Colonic mucosa (tissue), 4 donors: ENCODE results near the gene LOXHD1. TPM values are rescaled to one million over a fixed set of nuclear protein-coding genes. Genes with fewer than 3 reads are reported as not detected.

Experiments
- DNase-seq: peaks from one replicate; pipeline ENCODE4 v3.0.0-alpha.2; 2020
- H3K27ac ChIP-seq: fragments of 200-600 bp; one replicate; pipeline ENCODE4 v1.8.0; 2021
- H3K27me3 ChIP-seq: fragments of 200-600 bp; one replicate; pipeline ENCODE4 v1.8.0; 2021
- H3K36me3 ChIP-seq: fragments of 200-600 bp; one replicate; pipeline ENCODE4 v1.8.0; 2021
- H3K4me1 ChIP-seq: fragments of 200-600 bp; one replicate; pipeline ENCODE4 v1.8.0; 2021; ENCODE audit warnings: mild to moderate bottlenecking
- H3K4me3 ChIP-seq: fragments of 200-600 bp; one replicate; pipeline ENCODE4 v1.8.0; 2021
- H3K9ac ChIP-seq, 2 donors: one replicate each; pipeline ENCODE4 v1.7.0; 2013; ENCODE audit warnings: control low read depth in 2 of 2, low read depth in 2 of 2, low read length in 2 of 2
- H3K9me3 ChIP-seq: fragments of 200-600 bp; one replicate; pipeline ENCODE4 v1.8.0; 2021
- intact Hi-C: fragments of 100-400 bp; cut with DNase I; formaldehyde crosslinking; loops from one replicate; pipeline ENCODE4 v1.14.1; 2022
- total RNA-seq, 2 donors: library from RNA; stranded (reverse); fragmentation: NEBNext Ultra II Directional in 1 of 2; extraction: Animal tissue kit (Norgen Biotek cat#: 25700) in 1 of 2; gene quantifications; one replicate each; pipeline ENCODE4 v1.2.1, GENCODE V29; 2021
- TF ChIP-seq, protein P1 (sequence below): fragments of 200-600 bp; IDR thresholded peaks from one replicate; pipeline ENCODE4 v1.8.0; 2022; ENCODE audit warnings: antibody characterized with exemption, mild to moderate bottlenecking
- donor health status: healthy.
- donor health status: DM: no; HTN: no; CAD: no.
- donor health status: DM: no; HTN: no; CAD: no.

The LOXHD1 gene
- total RNA-seq, 2 donors from 2014 or later = not detected

GRCh38 chr18:46577546-46577945, 79.5 kb downstream of the LOXHD1 start:
- H3K9me3 ChIP-seq = no peaks in the 10 kb centered on the region

GRCh38 chr18:46575851-46576250, 81.2 kb downstream of the LOXHD1 start:
- Histone ChIP-seq H3K27me3 (no peaks in the 10 kb centered on the region), H3K36me3 (no peaks in the 10 kb centered on the region), H3K9me3 (no peaks in the 10 kb centered on the region), H3K4me3 (no peak overlapping the region), H3K4me1 (no peaks in the 10 kb centered on the region), H3K27ac (no peak overlapping the region), H3K9ac (no peak overlapping the region)
- no peak for DNase-seq
- intact Hi-C loops = no loop called here
- TF ChIP-seq, protein P1, sequence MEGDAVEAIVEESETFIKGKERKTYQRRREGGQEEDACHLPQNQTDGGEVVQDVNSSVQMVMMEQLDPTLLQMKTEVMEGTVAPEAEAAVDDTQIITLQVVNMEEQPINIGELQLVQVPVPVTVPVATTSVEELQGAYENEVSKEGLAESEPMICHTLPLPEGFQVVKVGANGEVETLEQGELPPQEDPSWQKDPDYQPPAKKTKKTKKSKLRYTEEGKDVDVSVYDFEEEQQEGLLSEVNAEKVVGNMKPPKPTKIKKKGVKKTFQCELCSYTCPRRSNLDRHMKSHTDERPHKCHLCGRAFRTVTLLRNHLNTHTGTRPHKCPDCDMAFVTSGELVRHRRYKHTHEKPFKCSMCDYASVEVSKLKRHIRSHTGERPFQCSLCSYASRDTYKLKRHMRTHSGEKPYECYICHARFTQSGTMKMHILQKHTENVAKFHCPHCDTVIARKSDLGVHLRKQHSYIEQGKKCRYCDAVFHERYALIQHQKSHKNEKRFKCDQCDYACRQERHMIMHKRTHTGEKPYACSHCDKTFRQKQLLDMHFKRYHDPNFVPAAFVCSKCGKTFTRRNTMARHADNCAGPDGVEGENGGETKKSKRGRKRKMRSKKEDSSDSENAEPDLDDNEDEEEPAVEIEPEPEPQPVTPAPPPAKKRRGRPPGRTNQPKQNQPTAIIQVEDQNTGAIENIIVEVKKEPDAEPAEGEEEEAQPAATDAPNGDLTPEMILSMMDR = no peak

More at GRCh38 chr18:46577546-46577945, 79.5 kb downstream of the LOXHD1 start:
- Histone ChIP-seq H3K4me1 (no peaks in the 10 kb centered on the region), H3K9ac (no peak overlapping the region), H3K36me3 (no peaks in the 10 kb centered on the region), H3K4me3 (no peak overlapping the region), H3K27me3 (no peaks in the 10 kb centered on the region), H3K27ac (no peak overlapping the region)
- TF ChIP-seq, protein P1 = no peak
- intact Hi-C loops = no loop called here
- no peak for DNase-seq

GRCh38 chr18:46574743-46575115, 82.3 kb downstream of the LOXHD1 start:
- Histone ChIP-seq H3K9ac (no peak overlapping the region), H3K27me3 (no peaks in the 10 kb centered on the region), H3K9me3 (no peaks in the 10 kb centered on the region), H3K36me3 (no peaks in the 10 kb centered on the region), H3K4me1 (no peaks in the 10 kb centered on the region), H3K27ac (no peak overlapping the region), H3K4me3 (no peak overlapping the region)
- intact Hi-C loops = no loop called here
- TF ChIP-seq, protein P1 = no peak
- no peak for DNase-seq

- Histone ChIP-seq H3K36me3 (no peaks in the 10 kb centered on the region), H3K9me3 (no peaks in the 10 kb centered on the region), H3K27ac (no peak overlapping the region), H3K9ac (no peak overlapping the region), H3K4me3 (no peak overlapping the region), H3K27me3 (no peaks in the 10 kb centered on the region), H3K4me1 (no peaks in the 10 kb centered on the region)
- DNase-seq = no peak
- TF ChIP-seq, protein P1 = no peak
- intact Hi-C loops = no loop called here
Measured at GRCh38 chr18:46574000-46574742, 82.8 kb downstream of the LOXHD1 start.

- Histone ChIP-seq H3K4me1 (no peaks in the 10 kb centered on the region), H3K4me3 (no peak overlapping the region), H3K9me3 (no peaks in the 10 kb centered on the region), H3K27ac (no peak overlapping the region), H3K9ac (no peak overlapping the region), H3K27me3 (no peaks in the 10 kb centered on the region), H3K36me3 (no peaks in the 10 kb centered on the region)
- intact Hi-C loops = no loop called here
- no peak for DNase-seq
- TF ChIP-seq, protein P1 = no peak
Measured at GRCh38 chr18:46573156-46573555, 83.9 kb downstream of the LOXHD1 start.
